ENCODE data around the gene GLP2R.
A peak's percentile ranks its signal among the peaks of the same experiment; 100 is the strongest.

The GLP2R gene

GRCh38 chr17:9890124-9890523 is 64.4 kb downstream of the GLP2R start:
- DNase-seq (ENCODE audit: low read depth): peak; percentile 34
- H3K4me3 ChIP-seq (ENCODE audit: control insufficient read depth, low read depth, low read length): no peak overlapping the region
- TF ChIP-seq CTCF (conservative IDR thresholded peaks at IDR 0.05; ENCODE audit: control insufficient read depth, insufficient read depth, low read depth, low read length): peak; percentile 66

GRCh38 chr17:9893411-9894012 is 67.8 kb downstream of the GLP2R start:
- no peak overlapping the region for H3K4me3 ChIP-seq (ENCODE audit: control insufficient read depth, low read depth, low read length)
- peak; percentile 66 for DNase-seq (ENCODE audit: low read depth)
- no peak for TF ChIP-seq CTCF (conservative IDR thresholded peaks at IDR 0.05; ENCODE audit: control insufficient read depth, insufficient read depth, low read depth, low read length)

GRCh38 chr17:9894231-9894630 is 68.5 kb downstream of the GLP2R start:
- no peak for TF ChIP-seq CTCF (conservative IDR thresholded peaks at IDR 0.05; ENCODE audit: control insufficient read depth, insufficient read depth, low read depth, low read length)
- no peak for DNase-seq (ENCODE audit: low read depth)

GRCh38 chr17:9895923-9896322 is 70.2 kb downstream of the GLP2R start:
- no peak for TF ChIP-seq CTCF (conservative IDR thresholded peaks at IDR 0.05; ENCODE audit: control insufficient read depth, insufficient read depth, low read depth, low read length)
- DNase-seq (ENCODE audit: low read depth): no peak

More at GRCh38 chr17:9894231-9894630, 68.5 kb downstream of the GLP2R start:
- H3K4me3 ChIP-seq (ENCODE audit: control insufficient read depth, low read depth, low read length): no peak overlapping the region

GRCh38 chr17:9897372-9897968 is 71.7 kb downstream of the GLP2R start:
- no peak for TF ChIP-seq CTCF (conservative IDR thresholded peaks at IDR 0.05; ENCODE audit: control insufficient read depth, insufficient read depth, low read depth, low read length)
- no peak for DNase-seq (ENCODE audit: low read depth)
- no peak overlapping the region for H3K4me3 ChIP-seq (ENCODE audit: control insufficient read depth, low read depth, low read length)

More at GRCh38 chr17:9895923-9896322, 70.2 kb downstream of the GLP2R start:
- H3K4me3 ChIP-seq (ENCODE audit: control insufficient read depth, low read depth, low read length): no peak overlapping the region

GRCh38 chr17:9898812-9899211 is 73.1 kb downstream of the GLP2R start:
- H3K4me3 ChIP-seq (ENCODE audit: control insufficient read depth, low read depth, low read length): no peak overlapping the region
- DNase-seq (ENCODE audit: low read depth): no peak
- no peak for TF ChIP-seq CTCF (conservative IDR thresholded peaks at IDR 0.05; ENCODE audit: control insufficient read depth, insufficient read depth, low read depth, low read length)
